ENCODE data around the gene ATG4D. TPM values are rescaled to one million over a fixed set of nuclear protein-coding genes. Genes with fewer than 3 reads are reported as not detected.

Gene ATG4D
- total and polyA plus RNA-seq, 2 of the 4 experiments (the other 2 are of a cell fraction) = 8.2 to 21.8 TPM

DNA sequence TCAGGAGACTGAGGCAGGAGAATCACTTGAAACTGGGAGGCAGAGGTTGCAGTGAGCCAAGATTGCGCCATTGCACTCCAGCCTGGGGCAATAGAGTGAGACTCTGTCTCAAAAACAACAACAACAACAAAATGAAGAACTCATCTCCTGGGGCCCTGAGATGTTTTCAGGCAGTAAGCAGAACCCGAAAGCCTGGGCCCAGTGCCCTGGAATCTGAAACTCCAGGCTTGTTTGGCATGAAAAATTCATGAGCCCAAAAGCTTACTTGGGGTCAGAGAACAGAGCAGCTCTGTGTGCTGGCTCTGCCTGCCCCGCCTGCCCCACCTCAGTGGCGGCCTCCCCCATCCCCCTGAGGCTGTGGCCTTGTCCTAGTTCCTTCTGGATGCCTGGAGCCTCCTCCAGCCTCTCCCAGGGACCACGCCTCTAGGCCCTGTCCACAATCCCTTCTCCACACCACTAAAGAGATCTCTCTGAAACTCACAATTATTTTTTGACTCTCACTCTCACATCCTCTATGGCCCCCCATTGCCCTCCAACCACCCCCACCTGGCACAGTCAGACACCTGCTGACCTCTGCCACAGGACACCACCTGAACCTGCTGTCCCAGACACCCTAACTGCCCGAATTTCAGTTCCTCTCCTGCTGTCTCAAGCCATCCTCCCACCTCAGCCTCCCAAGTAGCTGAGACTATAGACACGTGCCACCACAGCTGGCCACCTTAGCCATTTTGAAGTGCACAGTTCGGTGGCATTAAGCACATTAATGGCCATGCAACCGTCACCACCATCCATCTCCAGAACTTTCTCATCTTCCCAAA lies 50.3 kb downstream of the ATG4D start:
- no peak overlapping the region for H2BK120ac ChIP-seq (ENCODE audit: low read depth, low read length)
- POLR2A ChIA-PET (ENCODE audit: unreplicated experiment) = no interaction called here
- no TSS peak for BruUV-seq (replicated peaks)
- TF ChIP-seq NFE2L2 (IDR thresholded peaks at IDR 0.05; ENCODE audit: low read depth, low read length) (no peak), MAFK (IDR thresholded peaks at IDR 0.05; ENCODE audit: low read depth, low read length) (no peak), RAD21 (IDR thresholded peaks at IDR 0.05; ENCODE audit: low read length) (no peak), FOS (IDR thresholded peaks at IDR 0.05; ENCODE audit: low read depth, low read length) (no peak), BHLHE40 (IDR thresholded peaks at IDR 0.05; ENCODE audit: low read depth, low read length) (no peak), MAZ (IDR thresholded peaks at IDR 0.05; ENCODE audit: borderline replicate concordance, low read depth, low read length) (no peak), POLR2A (IDR thresholded peaks at IDR 0.05; ENCODE audit: low read depth, low read length) (no peak), MXI1 (IDR thresholded peaks at IDR 0.05; ENCODE audit: borderline replicate concordance, low read depth, low read length) (no peak), CHD1 (IDR thresholded peaks at IDR 0.05; ENCODE audit: low read depth, low read length) (no peak), CEBPB (IDR thresholded peaks at IDR 0.05; ENCODE audit: low read depth, low read length) (no peak), RCOR1 (IDR thresholded peaks at IDR 0.05; ENCODE audit: insufficient replicate concordance, low read length) (no peak), SMC3 (IDR thresholded peaks at IDR 0.05; ENCODE audit: low read depth, low read length) (no peak)
- TF ChIP-seq, protein P1, sequence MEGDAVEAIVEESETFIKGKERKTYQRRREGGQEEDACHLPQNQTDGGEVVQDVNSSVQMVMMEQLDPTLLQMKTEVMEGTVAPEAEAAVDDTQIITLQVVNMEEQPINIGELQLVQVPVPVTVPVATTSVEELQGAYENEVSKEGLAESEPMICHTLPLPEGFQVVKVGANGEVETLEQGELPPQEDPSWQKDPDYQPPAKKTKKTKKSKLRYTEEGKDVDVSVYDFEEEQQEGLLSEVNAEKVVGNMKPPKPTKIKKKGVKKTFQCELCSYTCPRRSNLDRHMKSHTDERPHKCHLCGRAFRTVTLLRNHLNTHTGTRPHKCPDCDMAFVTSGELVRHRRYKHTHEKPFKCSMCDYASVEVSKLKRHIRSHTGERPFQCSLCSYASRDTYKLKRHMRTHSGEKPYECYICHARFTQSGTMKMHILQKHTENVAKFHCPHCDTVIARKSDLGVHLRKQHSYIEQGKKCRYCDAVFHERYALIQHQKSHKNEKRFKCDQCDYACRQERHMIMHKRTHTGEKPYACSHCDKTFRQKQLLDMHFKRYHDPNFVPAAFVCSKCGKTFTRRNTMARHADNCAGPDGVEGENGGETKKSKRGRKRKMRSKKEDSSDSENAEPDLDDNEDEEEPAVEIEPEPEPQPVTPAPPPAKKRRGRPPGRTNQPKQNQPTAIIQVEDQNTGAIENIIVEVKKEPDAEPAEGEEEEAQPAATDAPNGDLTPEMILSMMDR (conservative IDR thresholded peaks at IDR 0.05; ENCODE audit: low read depth, low read length) = no peak
- TF ChIP-seq, protein P2, sequence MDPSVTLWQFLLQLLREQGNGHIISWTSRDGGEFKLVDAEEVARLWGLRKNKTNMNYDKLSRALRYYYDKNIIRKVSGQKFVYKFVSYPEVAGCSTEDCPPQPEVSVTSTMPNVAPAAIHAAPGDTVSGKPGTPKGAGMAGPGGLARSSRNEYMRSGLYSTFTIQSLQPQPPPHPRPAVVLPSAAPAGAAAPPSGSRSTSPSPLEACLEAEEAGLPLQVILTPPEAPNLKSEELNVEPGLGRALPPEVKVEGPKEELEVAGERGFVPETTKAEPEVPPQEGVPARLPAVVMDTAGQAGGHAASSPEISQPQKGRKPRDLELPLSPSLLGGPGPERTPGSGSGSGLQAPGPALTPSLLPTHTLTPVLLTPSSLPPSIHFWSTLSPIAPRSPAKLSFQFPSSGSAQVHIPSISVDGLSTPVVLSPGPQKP (IDR thresholded peaks at IDR 0.05; ENCODE audit: borderline replicate concordance, low read depth, low read length) = no peak
- TF ChIP-seq, protein P3, sequence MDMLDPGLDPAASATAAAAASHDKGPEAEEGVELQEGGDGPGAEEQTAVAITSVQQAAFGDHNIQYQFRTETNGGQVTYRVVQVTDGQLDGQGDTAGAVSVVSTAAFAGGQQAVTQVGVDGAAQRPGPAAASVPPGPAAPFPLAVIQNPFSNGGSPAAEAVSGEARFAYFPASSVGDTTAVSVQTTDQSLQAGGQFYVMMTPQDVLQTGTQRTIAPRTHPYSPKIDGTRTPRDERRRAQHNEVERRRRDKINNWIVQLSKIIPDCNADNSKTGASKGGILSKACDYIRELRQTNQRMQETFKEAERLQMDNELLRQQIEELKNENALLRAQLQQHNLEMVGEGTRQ (IDR thresholded peaks at IDR 0.05; ENCODE audit: low read depth, low read length) = no peak

More for the DNA sequence above, 50.3 kb downstream of the ATG4D start:
- Histone ChIP-seq H2BK20ac (ENCODE audit: low read depth, low read length) (no peak overlapping the region), H4K91ac (ENCODE audit: insufficient read depth, low read depth, low read length) (no peak overlapping the region), H3K4me3 (ENCODE audit: insufficient read depth, low read depth, low read length) (no peak overlapping the region), H4K8ac (ENCODE audit: low read depth in 2 of 2, low read length in 2 of 2) (no peak overlapping the region), H3K56ac (ENCODE audit: extremely low read depth, insufficient read depth, low read length) (no peak overlapping the region), H3K23ac (ENCODE audit: low read depth, low read length) (no peak overlapping the region), H3K27me3 (ENCODE audit: control insufficient read depth, insufficient read depth, low read length) (peaks cover 22% of the 10 kb centered on the region), H3K36me3 (ENCODE audit: control insufficient read depth, insufficient read depth, low read length) (no peaks in the 10 kb centered on the region), H2AFZ (replicated peaks; ENCODE audit: low read length, poor library complexity) (no peak overlapping the region), H4K20me1 (ENCODE audit: insufficient read depth, low read length) (no peaks in the 10 kb centered on the region), H3K79me1 (ENCODE audit: low read depth in 1 of 2, low read length in 2 of 2) (no peaks in the 10 kb centered on the region), H2BK5ac (ENCODE audit: low read depth, low read length, poor library complexity, severe bottlenecking) (no peak overlapping the region), H3K9me1 (ENCODE audit: insufficient read depth, low read length) (no peaks in the 10 kb centered on the region; the same call in 1 of the 2 replicates), H3K9me3 (ENCODE audit: control insufficient read depth, insufficient read depth, low read length) (no peaks in the 10 kb centered on the region), H3K4ac (ENCODE audit: low read depth, low read length) (no peak overlapping the region), H2BK15ac (ENCODE audit: low read depth, low read length) (no peak overlapping the region), H4K5ac (ENCODE audit: low read depth, low read length) (no peak overlapping the region), H3K27ac (ENCODE audit: insufficient read depth, low read length) (no peak overlapping the region; the same call in 1 of the 2 replicates), H2AK9ac (replicated peaks; ENCODE audit: low read depth, low read length, poor library complexity) (no peak overlapping the region), H2AK5ac (ENCODE audit: low read depth, low read length) (no peak overlapping the region), H3K4me1 (ENCODE audit: control insufficient read depth, insufficient read depth, low read length) (no peaks in the 10 kb centered on the region; the same call in 1 of the 2 replicates), H3K4me2 (ENCODE audit: low read depth, low read length) (no peak overlapping the region), H3K9ac (ENCODE audit: low read depth, low read length) (no peak overlapping the region), H3K14ac (replicated peaks; ENCODE audit: low read depth, low read length) (no peak overlapping the region), H3K18ac (ENCODE audit: low read depth, low read length) (no peak overlapping the region; the same call in 1 of the 2 replicates)
- CTCF ChIA-PET = no interaction called here
- WGBS, 2 experiments (ENCODE audit: extremely low coverage in 2 of 2, insufficient read length in 1 of 2) = 59% methylated on average over 5 of the region's 9 CpGs; no CpG with 5 or more reads in 1 of the 2 experiments
- DNase-seq (no peak), ATAC-seq (ENCODE audit: low read depth) (peak; percentile 59)
- in situ Hi-C loops (cut with MboI; ENCODE audit: low sequenced_read_pairs) (no loop called here), intact Hi-C loops (cut with micrococcal nuclease) (no loop called here), dilution Hi-C loops (cut with HindIII; ENCODE audit: low sequenced_read_pairs, unreplicated experiment) (no loop called here)
